ENCODE results near the gene CDK5RAP1.

GRCh38 chr20:33339515-33340058, 61.7 kb downstream of the CDK5RAP1 start:
- no peak for TF ChIP-seq RAD21 (IDR thresholded peaks at IDR 0.05)
- TF ChIP-seq, protein P1, sequence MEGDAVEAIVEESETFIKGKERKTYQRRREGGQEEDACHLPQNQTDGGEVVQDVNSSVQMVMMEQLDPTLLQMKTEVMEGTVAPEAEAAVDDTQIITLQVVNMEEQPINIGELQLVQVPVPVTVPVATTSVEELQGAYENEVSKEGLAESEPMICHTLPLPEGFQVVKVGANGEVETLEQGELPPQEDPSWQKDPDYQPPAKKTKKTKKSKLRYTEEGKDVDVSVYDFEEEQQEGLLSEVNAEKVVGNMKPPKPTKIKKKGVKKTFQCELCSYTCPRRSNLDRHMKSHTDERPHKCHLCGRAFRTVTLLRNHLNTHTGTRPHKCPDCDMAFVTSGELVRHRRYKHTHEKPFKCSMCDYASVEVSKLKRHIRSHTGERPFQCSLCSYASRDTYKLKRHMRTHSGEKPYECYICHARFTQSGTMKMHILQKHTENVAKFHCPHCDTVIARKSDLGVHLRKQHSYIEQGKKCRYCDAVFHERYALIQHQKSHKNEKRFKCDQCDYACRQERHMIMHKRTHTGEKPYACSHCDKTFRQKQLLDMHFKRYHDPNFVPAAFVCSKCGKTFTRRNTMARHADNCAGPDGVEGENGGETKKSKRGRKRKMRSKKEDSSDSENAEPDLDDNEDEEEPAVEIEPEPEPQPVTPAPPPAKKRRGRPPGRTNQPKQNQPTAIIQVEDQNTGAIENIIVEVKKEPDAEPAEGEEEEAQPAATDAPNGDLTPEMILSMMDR (IDR thresholded peaks at IDR 0.05; ENCODE audit: low read depth, low read length, missing input control): no peak
- no peak for TF ChIP-seq RXRA (IDR thresholded peaks at IDR 0.05)
- no peak for TF ChIP-seq JUND (IDR thresholded peaks at IDR 0.05)
- TF ChIP-seq, protein P2, sequence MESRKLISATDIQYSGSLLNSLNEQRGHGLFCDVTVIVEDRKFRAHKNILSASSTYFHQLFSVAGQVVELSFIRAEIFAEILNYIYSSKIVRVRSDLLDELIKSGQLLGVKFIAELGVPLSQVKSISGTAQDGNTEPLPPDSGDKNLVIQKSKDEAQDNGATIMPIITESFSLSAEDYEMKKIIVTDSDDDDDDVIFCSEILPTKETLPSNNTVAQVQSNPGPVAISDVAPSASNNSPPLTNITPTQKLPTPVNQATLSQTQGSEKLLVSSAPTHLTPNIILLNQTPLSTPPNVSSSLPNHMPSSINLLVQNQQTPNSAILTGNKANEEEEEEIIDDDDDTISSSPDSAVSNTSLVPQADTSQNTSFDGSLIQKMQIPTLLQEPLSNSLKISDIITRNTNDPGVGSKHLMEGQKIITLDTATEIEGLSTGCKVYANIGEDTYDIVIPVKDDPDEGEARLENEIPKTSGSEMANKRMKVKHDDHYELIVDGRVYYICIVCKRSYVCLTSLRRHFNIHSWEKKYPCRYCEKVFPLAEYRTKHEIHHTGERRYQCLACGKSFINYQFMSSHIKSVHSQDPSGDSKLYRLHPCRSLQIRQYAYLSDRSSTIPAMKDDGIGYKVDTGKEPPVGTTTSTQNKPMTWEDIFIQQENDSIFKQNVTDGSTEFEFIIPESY (IDR thresholded peaks at IDR 0.05): no peak
- no peak for TF ChIP-seq SP1 (IDR thresholded peaks at IDR 0.05)
- TF ChIP-seq TAF1 (conservative IDR thresholded peaks at IDR 0.05): no peak
- no peak for TF ChIP-seq ATF3 (IDR thresholded peaks at IDR 0.05)
- no peak for TF ChIP-seq YY1 (IDR thresholded peaks at IDR 0.05)
- TF ChIP-seq GABPA (IDR thresholded peaks at IDR 0.05 in 1 of 2, conservative IDR thresholded peaks at IDR 0.05 in 1 of 2): no peak
- TF ChIP-seq REST (IDR thresholded peaks at IDR 0.05): no peak
- no peak for TF ChIP-seq MAX (IDR thresholded peaks at IDR 0.05)
- TF ChIP-seq EGR1 (IDR thresholded peaks at IDR 0.05; ENCODE audit: low read depth in 2 of 2): no peak

Data from liver (tissue), 3 donors.